Mesothelial cell of epicardium (in vitro differentiated cells): ENCODE data around the gene TUG1. TPM values are rescaled to one million over a fixed set of nuclear protein-coding genes. Genes with fewer than 3 reads are reported as not detected.

Source experiments
- DNase-seq, 2 experiments: peaks; one replicate each; pipeline ENCODE4 v3.0.0; 2021; ENCODE audit warnings: low spot score in 2 of 2; ENCODE audit not compliant: unreplicated experiment in 2 of 2
- H3K27ac Mint-ChIP-seq: 2 replicates; pipeline ENCODE4 v1.8.0; 2021; ENCODE audit warnings: mixed read lengths
- H3K27me3 Mint-ChIP-seq: 2 replicates; pipeline ENCODE4 v1.8.0; 2021; ENCODE audit warnings: low read depth, mixed read lengths
- H3K36me3 Mint-ChIP-seq: 2 replicates; pipeline ENCODE4 v1.8.0; 2021; ENCODE audit warnings: mixed read lengths
- H3K4me1 Mint-ChIP-seq: 2 replicates; pipeline ENCODE4 v1.8.0; 2021; ENCODE audit warnings: mixed read lengths
- H3K4me3 Mint-ChIP-seq: 2 replicates; pipeline ENCODE4 v1.8.0; 2021; ENCODE audit warnings: mild to moderate bottlenecking, moderate library complexity, mixed read lengths
- H3K9me3 Mint-ChIP-seq: 2 replicates; pipeline ENCODE4 v1.8.0; 2021; ENCODE audit warnings: mixed read lengths
- total RNA-seq: library from RNA; stranded (reverse); gene quantifications from 3 replicates; pipeline ENCODE4 v1.2.1, GENCODE V29; 2021
- TF ChIP-seq, protein P1 (sequence below): fragments of 200-600 bp; sonication (generic); IDR thresholded peaks from one replicate; pipeline ENCODE4 v1.5.0; 2021; ENCODE audit warnings: antibody characterized with exemption; ENCODE audit not compliant: unreplicated experiment

TUG1 gene
- total RNA-seq, 1 donor from 2014 or later: 183 TPM

DNA sequence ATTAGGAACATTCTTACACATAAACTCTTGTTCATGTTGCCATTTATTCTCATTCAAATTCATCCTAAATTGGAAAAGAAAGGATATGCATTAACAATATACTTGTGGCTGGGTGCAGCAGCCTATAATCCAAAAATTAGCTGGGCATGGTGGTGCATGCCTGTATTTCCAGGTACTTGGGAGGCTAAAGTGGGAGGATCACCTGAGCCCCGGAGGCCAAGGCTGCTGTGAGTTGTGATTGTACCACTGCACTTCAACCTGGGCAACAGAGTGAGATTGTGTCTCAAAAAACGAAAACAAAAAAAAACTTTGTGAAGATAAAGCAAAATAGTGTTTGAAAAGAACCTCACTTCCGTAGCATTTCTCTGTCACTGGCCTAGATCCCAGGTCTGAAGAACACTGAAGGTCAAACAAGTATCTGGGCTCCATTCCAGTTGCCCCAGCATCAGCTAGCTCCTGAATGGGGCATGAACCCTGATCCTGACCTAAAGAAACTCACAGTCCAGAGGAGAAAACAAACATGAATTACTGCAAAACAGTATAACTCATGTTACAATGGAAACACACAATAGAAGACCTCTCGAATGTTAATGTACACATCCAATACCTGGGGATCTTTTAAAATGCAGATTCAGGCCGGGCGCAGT, 32.2 kb downstream of the TUG1 start:
- no peak overlapping the region for H3K27ac Mint-ChIP-seq
- no peaks in the 10 kb centered on the region for H3K4me1 Mint-ChIP-seq
- no peaks in the 10 kb centered on the region for H3K36me3 Mint-ChIP-seq
- H3K27me3 Mint-ChIP-seq: no peaks in the 10 kb centered on the region
- H3K4me3 Mint-ChIP-seq: no peak overlapping the region
- H3K9me3 Mint-ChIP-seq: peaks cover 5% of the 10 kb centered on the region
- TF ChIP-seq, protein P1, sequence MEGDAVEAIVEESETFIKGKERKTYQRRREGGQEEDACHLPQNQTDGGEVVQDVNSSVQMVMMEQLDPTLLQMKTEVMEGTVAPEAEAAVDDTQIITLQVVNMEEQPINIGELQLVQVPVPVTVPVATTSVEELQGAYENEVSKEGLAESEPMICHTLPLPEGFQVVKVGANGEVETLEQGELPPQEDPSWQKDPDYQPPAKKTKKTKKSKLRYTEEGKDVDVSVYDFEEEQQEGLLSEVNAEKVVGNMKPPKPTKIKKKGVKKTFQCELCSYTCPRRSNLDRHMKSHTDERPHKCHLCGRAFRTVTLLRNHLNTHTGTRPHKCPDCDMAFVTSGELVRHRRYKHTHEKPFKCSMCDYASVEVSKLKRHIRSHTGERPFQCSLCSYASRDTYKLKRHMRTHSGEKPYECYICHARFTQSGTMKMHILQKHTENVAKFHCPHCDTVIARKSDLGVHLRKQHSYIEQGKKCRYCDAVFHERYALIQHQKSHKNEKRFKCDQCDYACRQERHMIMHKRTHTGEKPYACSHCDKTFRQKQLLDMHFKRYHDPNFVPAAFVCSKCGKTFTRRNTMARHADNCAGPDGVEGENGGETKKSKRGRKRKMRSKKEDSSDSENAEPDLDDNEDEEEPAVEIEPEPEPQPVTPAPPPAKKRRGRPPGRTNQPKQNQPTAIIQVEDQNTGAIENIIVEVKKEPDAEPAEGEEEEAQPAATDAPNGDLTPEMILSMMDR: no peak
- no peak for DNase-seq

GRCh38 chr22:31005535-31005934, 36.5 kb downstream of the TUG1 start:
- H3K4me3 Mint-ChIP-seq: no peak overlapping the region
- TF ChIP-seq, protein P1: no peak
- H3K4me1 Mint-ChIP-seq: no peaks in the 10 kb centered on the region
- DNase-seq: no peak
- no peaks in the 10 kb centered on the region for H3K36me3 Mint-ChIP-seq
- no peak overlapping the region for H3K27ac Mint-ChIP-seq
- H3K27me3 Mint-ChIP-seq: no peaks in the 10 kb centered on the region
- H3K9me3 Mint-ChIP-seq: peaks cover 14% of the 10 kb centered on the region

DNA sequence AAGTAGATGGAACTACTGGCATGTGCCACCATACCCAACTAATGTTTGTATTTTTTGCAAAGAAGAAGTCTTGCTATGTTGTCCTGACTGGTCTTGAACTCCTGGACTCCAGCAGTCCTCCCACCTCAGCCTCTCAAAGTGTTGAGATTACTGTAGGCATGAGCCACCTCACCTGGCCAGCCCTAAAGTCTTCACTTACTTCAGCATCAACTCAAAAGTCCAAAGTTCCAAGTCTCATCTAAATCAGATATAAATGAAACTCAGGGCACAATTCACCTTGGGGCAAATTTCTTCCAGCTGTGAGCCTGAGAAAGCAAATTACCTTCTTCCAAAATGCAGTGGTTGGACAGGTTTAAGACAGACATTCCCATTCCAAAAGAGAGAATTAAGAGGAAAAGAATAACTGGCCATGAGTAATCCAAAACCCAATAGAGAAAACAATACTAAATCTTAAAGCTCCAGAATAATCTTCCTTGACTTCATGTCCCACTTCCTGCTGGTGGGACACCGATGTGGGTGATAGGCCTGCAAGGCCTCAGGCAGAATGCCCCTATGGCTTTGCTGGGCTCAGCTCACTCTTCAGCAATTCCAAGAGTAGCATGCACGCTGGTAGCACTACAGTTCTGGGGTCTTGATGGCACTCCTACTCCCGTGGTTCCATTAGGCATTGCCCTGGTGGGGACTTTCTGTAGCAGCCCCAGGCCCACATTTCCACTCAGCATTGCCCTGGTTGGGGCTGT, 50.3 kb downstream of the TUG1 start:
- Mint-ChIP-seq H3K27ac (no peak overlapping the region), H3K9me3 (peaks cover 6% of the 10 kb centered on the region), H3K36me3 (no peaks in the 10 kb centered on the region), H3K27me3 (no peaks in the 10 kb centered on the region), H3K4me1 (no peaks in the 10 kb centered on the region), H3K4me3 (no peak overlapping the region)
- TF ChIP-seq, protein P1: no peak
- no peak for DNase-seq

DNA sequence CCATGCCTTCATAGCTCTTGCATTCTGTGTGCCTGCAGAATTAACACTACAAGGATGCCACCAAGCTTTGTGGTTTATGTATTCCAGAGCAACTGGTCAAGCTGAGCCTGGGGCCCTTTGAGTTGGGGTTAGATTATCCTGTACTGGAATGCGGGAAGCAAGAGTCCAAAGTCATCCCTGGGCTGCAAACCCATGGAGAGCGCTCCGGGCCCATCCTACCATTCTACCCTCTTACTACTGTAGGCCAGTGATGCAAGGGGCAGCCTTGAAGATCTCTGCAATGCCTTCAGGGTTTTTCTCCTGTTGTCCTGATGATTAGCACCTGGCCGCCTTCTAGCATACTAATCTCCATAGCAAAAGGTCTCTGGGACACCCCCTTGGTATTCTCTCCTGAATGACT, 51.3 kb downstream of the TUG1 start:
- Mint-ChIP-seq H3K4me3 (no peak overlapping the region), H3K27ac (no peak overlapping the region), H3K36me3 (no peaks in the 10 kb centered on the region), H3K27me3 (no peaks in the 10 kb centered on the region), H3K9me3 (peaks cover 6% of the 10 kb centered on the region), H3K4me1 (no peaks in the 10 kb centered on the region)
- DNase-seq: no peak
- TF ChIP-seq, protein P1: no peak

GRCh38 chr22:31022516-31022915, 53.5 kb downstream of the TUG1 start:
- Mint-ChIP-seq H3K27ac (no peak overlapping the region), H3K36me3 (no peaks in the 10 kb centered on the region), H3K9me3 (peaks cover 3% of the 10 kb centered on the region), H3K4me3 (no peak overlapping the region), H3K4me1 (no peaks in the 10 kb centered on the region), H3K27me3 (no peaks in the 10 kb centered on the region)
- no peak for DNase-seq
- TF ChIP-seq, protein P1: no peak

Other genes with a start within 250 kb of the TUG1 start
- 39.0 to 45.1 TPM (median 41.2 TPM) in 3 replicates for gene MORC2, start 491 bp upstream of the TUG1 start, total RNA-seq
- gene SMTN, start 112.1 kb downstream of the TUG1 start, total RNA-seq: 67.0 to 72.7 TPM (median 72.2 TPM) in 3 replicates
- gene SELENOM, start 138.3 kb downstream of the TUG1 start, total RNA-seq: 38.8 to 40.9 TPM (median 39.7 TPM) in 3 replicates
- 8.6 to 10.8 TPM (median 9.3 TPM) in 3 replicates for gene INPP5J, start 153.7 kb downstream of the TUG1 start, total RNA-seq
- gene PLA2G3, start 171.2 kb downstream of the TUG1 start, total RNA-seq: 0.11 to 0.29 TPM (median 0.20 TPM) in 3 replicates
- gene RNF185, start 190.9 kb downstream of the TUG1 start, total RNA-seq: 27.4 to 28.6 TPM (median 27.8 TPM) in 3 replicates
- gene LIMK2, start 243.0 kb downstream of the TUG1 start, total RNA-seq: 109 to 121 TPM (median 117 TPM) in 3 replicates